ENCODE data around the gene LSM6. TPM values are rescaled to one million over a fixed set of nuclear protein-coding genes. Genes with fewer than 3 reads are reported as not detected.
A peak's percentile ranks its signal among the peaks of the same experiment; 100 is the strongest.

LSM6 gene
- polyA plus RNA-seq, 3 donors = 41.1 to 89.7 (median 66.2) TPM

- peaks cover 6 to 10% (median 9%) of the 10 kb centered on the region in 3 donors for H3K27me3 Mint-ChIP-seq (ENCODE audit: low read depth in 3 of 3)
- peak; percentile 46 to 64 (median 48) for DNase-seq
- Histone ChIP-seq H3K9me3 (replicated peaks in 1 of 2; ENCODE audit: control insufficient read depth in 1 of 2, insufficient read depth in 1 of 2, low read length in 2 of 2) (peaks cover 0 to 5% of the 10 kb centered on the region in 2 donors), H3K36me3 (replicated peaks in 1 of 2; ENCODE audit: control insufficient read depth in 1 of 2, insufficient read depth in 2 of 2, low read length in 2 of 2) (no peaks in the 10 kb centered on the region), H3K27ac (ENCODE audit: low read depth in 1 of 2, low read length in 2 of 2) (no peak overlapping the region), H3K27me3 (ENCODE audit: control insufficient read depth in 2 of 2, insufficient read depth in 2 of 2, low read length in 2 of 2) (no peaks in the 10 kb centered on the region), H3K79me2 (ENCODE audit: insufficient read depth, low read length) (no peaks in the 10 kb centered on the region), H2AFZ (ENCODE audit: insufficient read depth, low read depth, low read length, poor library complexity, severe bottlenecking) (no peak overlapping the region), H3K4me3 (replicated peaks in 1 of 3; ENCODE audit: low read depth in 2 of 3, low read length in 3 of 3) (no peak overlapping the region), H3K9ac (ENCODE audit: insufficient read depth, low read length, poor library complexity, severe bottlenecking) (no peak overlapping the region), H4K20me1 (ENCODE audit: insufficient read depth, low read length) (no peaks in the 10 kb centered on the region), H3K4me1 (ENCODE audit: control insufficient read depth in 1 of 2, insufficient read depth in 2 of 2, low read length in 2 of 2) (peaks cover 11 to 12% of the 10 kb centered on the region in 2 donors), H3K4me2 (replicated peaks; ENCODE audit: extremely low read depth, low read length, poor library complexity, severe bottlenecking) (no peak overlapping the region)
- H3K27ac Mint-ChIP-seq = peak overlapping the region in 1 of 7 donors; percentile 63
- H3K4me3 Mint-ChIP-seq = no peak overlapping the region
- peaks cover 0 to 9% (median 2%) of the 10 kb centered on the region in 7 donors for H3K9me3 Mint-ChIP-seq
- intact Hi-C loops (cut with micrococcal nuclease) = no loop called here
- no peak for TF ChIP-seq CTCF (IDR thresholded peaks at IDR 0.05)
- peaks cover 22% of the 10 kb centered on the region for H3K4me1 Mint-ChIP-seq
- no CpG with 5 or more reads among the region's 1 CpG for WGBS (ENCODE audit: insufficient coverage)
- H3K36me3 Mint-ChIP-seq = no peaks in the 10 kb centered on the region
Measured at GRCh38 chr4:146232131-146232722, 56.7 kb downstream of the LSM6 start.

- Mint-ChIP-seq H3K36me3 (no peaks in the 10 kb centered on the region), H3K27ac (peak overlapping the region; percentile 2 to 84 (median 46)), H3K4me1 (peaks cover 28% of the 10 kb centered on the region), H3K9me3 (peaks cover 0 to 9% (median 2%) of the 10 kb centered on the region in 7 donors), H3K27me3 (ENCODE audit: low read depth in 3 of 3) (peaks cover 5 to 10% (median 7%) of the 10 kb centered on the region in 3 donors), H3K4me3 (peak overlapping the region in 1 of 2 donors; percentile 15)
- H3K27ac ChIP-seq (ENCODE audit: low read depth in 1 of 2, low read length in 2 of 2) = peak overlapping the region; percentile 34 to 43
- peaks cover 11 to 12% of the 10 kb centered on the region in 2 donors for H3K4me1 ChIP-seq (ENCODE audit: control insufficient read depth in 1 of 2, insufficient read depth in 2 of 2, low read length in 2 of 2)
- no peaks in the 10 kb centered on the region for H4K20me1 ChIP-seq (ENCODE audit: insufficient read depth, low read length)
- no peak overlapping the region for H3K4me3 ChIP-seq (replicated peaks in 1 of 3; ENCODE audit: low read depth in 2 of 3, low read length in 3 of 3)
- H2AFZ ChIP-seq (ENCODE audit: insufficient read depth, low read depth, low read length, poor library complexity, severe bottlenecking) = peak overlapping the region; percentile 11
- H3K9ac ChIP-seq (ENCODE audit: insufficient read depth, low read length, poor library complexity, severe bottlenecking) = no peak overlapping the region
- H3K9me3 ChIP-seq (replicated peaks in 1 of 2; ENCODE audit: control insufficient read depth in 1 of 2, insufficient read depth in 1 of 2, low read length in 2 of 2) = peaks cover 0 to 5% of the 10 kb centered on the region in 2 donors
- H3K36me3 ChIP-seq (replicated peaks in 1 of 2; ENCODE audit: control insufficient read depth in 1 of 2, insufficient read depth in 2 of 2, low read length in 2 of 2) = no peaks in the 10 kb centered on the region
- intact Hi-C loops (cut with micrococcal nuclease) = no loop called here
- DNase-seq = peak; percentile 43 to 79 (median 48)
- 20% methylated on average over 3 of the region's 8 CpGs for WGBS (ENCODE audit: insufficient coverage)
- no peak for TF ChIP-seq CTCF (IDR thresholded peaks at IDR 0.05)
- no peaks in the 10 kb centered on the region for H3K27me3 ChIP-seq (ENCODE audit: control insufficient read depth in 2 of 2, insufficient read depth in 2 of 2, low read length in 2 of 2)
- peak overlapping the region; percentile 35 for H3K4me2 ChIP-seq (replicated peaks; ENCODE audit: extremely low read depth, low read length, poor library complexity, severe bottlenecking)
- H3K79me2 ChIP-seq (ENCODE audit: insufficient read depth, low read length) = no peaks in the 10 kb centered on the region
Measured at GRCh38 chr4:146235654-146236177, 60.2 kb downstream of the LSM6 start.

All from CD14-positive monocyte (primary cell).